ENCODE measurements around the gene RASA3.

The RASA3 gene

GRCh38 chr13:114055766-114056165 lies 76.7 kb downstream of the RASA3 start:
- DNase-seq (ENCODE audit: low read depth in 2 of 2): no peak

DNA sequence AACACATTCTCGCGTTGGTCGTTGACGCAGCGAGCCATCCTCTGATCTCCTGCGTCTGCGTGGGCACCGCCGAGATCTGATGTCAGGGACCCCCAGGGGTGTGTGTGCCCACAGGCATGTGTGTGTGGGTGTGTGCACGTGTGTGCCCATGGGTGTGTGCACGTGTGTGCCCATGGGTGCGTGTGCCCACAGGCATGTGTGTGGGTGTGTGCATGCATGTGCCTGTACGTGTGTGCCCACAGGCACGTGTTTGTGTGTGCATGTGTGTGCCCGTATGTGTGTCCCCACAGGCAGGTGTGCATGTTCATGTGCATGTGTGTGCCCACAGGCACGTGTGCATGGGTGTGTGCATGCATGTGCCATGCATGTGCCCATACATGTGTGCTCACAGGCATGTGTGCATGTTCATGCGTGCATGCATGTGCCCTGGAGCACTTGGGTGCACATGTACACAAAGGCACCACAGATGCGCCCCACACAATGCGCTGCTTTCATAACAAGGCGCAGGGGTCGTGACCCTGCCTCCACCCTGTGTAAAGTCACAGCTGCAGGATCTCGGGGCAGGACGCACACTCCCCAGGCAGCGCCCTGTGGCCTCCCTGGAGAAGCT lies 77.5 kb downstream of the RASA3 start:
- DNase-seq (ENCODE audit: low read depth in 2 of 2): no peak

- DNase-seq (ENCODE audit: low read depth in 2 of 2): no peak
These were observed 78.2 kb downstream of the RASA3 start for GRCh38 chr13:114054264-114054663.

DNA sequence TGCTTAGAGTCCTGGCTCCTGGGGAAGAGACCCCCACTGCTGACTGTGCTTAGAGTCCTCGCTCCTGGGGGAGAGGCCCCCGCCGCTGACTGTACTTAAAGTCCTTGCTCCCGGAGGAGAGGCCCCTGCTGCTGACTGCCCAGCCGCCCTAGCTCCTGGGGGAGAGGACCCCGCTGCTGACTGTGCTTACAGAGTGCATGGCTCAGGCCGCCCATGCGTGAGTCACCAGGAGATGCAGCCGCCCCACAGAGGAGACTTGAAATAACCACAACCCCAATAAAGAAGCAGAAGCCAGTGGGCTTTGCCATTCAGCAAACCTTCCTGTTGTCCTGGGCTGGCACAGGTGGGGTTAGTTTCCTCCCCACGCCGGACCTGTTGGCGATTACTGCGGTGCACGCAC lies 79.4 kb downstream of the RASA3 start:
- no peak for DNase-seq (ENCODE audit: low read depth in 2 of 2)

GRCh38 chr13:114050536-114051450 lies 81.6 kb downstream of the RASA3 start:
- DNase-seq (ENCODE audit: low read depth in 2 of 2): no peak

GRCh38 chr13:114049626-114050101 lies 82.8 kb downstream of the RASA3 start:
- DNase-seq (ENCODE audit: low read depth in 2 of 2): no peak

DNA sequence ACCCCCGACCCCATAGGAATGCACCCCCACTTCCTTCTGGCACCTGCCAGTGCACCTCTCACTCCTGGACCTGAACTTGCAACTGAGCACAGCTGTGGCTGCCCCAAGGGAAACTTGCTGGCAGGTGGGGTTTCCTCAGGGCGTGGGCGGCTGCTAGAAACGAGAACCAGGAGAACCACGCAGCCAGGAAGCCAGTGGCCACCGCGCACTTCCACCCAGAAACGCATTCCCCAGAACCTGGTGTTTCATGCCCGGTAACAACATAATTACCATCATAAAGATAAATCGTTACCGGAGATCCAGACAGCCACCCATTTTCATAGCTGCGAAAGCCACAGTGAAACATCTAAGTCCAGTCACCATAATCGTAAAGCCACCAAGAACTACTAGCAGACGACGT lies 83.4 kb downstream of the RASA3 start:
- DNase-seq (ENCODE audit: low read depth in 2 of 2): peak; percentile 26 to 28

DNA sequence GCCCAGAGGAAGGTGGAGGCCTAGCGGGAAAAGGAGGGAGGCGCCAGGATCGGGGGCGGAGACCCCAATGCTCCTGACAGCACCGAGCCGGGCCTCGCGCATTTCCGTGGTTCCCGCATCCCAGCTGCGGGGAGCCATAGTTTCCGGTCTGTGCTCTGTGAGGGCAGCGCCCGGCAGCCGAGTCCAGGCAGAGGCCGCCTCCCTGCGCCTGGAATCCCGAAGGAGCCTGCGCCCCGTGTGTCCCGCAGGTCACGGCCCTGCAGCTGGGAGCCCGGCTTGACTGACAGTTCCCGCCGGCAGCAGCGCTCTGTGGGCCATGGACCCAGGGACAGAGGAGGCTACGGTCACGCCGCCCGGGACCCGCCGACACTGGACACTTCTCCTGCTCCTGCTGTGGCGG lies 84.0 kb downstream of the RASA3 start:
- no peak for DNase-seq (ENCODE audit: low read depth in 2 of 2)

DNA sequence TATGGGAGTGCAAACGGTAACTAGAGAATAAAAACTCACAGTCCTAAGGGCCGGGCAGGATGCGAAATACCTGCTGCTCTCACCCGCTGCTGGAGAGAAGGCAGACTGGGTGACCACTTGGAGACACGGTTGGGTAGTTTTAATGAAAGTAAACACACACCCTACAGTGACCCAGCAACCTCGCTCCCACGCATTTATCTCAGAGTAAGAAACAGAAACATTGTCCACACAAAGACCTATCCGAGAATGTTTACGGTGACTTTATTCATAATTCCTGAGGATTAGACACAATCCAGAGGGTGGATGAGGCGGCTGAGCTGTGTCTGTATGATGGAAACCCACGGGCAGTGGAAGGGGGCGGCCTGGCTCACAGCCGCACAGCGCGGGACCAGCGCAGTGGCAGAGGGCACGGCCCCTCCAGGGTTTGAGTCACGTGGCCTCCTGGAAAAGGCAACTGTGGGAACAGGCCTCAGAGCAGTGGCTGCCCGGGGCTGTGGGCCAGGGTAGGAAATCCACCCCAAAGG lies 85.0 kb downstream of the RASA3 start:
- DNase-seq (ENCODE audit: low read depth in 2 of 2): no peak

DNA sequence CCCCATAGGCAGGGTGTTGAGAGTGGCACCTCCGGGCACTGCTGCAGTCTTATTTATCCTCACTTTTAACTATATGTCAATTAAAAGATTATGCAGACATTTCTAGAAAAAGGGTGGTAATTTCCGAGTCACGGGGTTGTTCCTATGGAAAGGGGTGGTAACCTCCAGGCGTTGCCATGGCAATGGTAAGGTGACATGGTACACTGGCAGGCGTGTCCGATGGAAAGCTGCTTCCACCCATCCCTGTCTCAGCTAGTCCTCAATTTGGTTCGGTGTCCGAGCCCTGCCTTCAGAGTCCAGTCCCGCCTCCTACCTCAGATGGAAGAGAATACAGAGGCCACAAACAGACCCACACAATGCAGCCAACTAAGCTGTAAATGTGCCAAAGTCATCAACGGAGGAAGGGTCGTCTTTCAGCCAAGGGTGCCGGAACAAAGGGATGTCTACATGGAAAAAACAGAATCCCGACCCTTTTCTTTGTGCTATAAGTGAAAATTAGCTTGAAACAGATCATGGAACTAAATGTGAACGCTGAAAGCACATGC lies 85.9 kb downstream of the RASA3 start:
- no peak for DNase-seq (ENCODE audit: low read depth in 2 of 2)

DNA sequence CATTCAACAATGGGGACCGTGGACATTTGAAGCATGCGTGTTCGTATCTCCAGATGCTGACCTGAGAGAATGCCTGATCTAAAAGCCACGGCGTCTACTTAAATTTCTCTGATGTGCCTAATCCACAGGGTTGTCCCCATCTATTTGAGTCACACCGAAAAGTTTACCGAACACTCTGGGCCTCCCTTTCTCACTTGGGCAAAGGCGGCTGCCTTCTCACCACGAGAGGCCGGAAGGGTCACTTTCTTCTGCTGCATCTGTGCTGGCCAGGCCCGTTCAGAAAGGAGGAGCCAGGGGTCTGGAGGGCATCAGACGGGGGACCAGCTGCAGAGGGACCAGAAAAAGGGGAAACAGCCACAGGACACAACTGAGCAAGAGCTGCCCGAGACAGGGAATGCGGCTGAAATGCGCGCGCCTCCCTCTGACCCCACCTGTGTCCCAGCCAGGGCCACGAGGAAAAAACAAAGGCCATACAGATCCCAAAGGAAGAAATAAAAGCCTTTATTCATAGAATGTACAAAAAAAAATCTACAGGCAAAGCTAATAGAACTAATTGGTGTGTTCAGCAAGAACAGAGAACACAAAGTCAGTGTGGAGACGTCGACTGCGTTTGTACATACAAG lies 87.2 kb downstream of the RASA3 start:
- DNase-seq (ENCODE audit: low read depth in 2 of 2): no peak

DNA sequence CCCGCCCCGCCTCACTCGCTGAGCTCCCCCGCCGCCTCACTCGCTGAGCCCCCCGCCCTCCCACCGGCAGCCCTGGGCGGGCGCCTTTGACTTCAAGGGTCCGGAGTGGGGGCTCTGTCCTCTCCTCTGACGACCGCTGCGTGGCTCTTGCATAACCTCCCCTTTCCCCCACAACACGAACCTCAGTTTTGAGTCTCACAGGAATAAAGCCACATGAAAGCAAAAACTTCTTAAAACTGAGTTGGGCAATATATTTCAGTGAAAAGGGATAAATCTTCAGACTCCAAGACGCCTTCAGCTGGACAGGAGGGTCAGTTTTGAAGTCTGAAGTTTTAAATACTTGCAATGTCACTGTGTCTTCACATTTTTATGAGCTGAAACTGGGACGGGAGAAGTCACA lies 87.9 kb downstream of the RASA3 start:
- no peak for DNase-seq (ENCODE audit: low read depth in 2 of 2)

DNA sequence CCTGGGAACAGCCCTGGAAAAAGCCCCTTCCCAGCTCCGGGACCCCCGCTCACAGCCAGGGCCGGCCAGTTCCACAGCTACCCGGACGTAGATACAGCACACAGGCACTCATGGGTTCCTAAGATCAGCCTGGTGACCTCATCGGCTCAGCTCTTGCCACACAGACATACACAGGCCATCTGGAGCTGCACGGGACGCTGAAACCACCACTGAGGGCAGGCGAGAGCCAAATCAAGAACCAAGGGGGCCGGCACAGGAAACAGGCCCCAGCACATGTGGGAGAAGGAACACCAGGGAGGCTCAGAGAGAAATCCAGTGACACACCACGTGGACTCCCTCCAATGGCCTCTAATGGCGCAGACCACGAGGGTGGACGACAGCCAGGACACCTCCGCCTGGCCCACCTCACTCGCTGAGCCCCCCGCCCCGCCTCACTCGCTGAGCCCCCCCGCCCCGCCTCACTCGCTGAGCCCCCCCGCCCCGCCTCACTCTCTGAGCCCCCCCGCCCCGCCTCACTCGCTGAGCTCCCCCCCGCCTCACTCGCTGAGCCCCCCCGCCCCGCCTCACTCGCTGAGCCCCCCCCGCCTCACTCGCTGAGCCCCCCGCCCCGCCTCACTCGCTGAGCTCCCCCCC lies 88.9 kb downstream of the RASA3 start:
- no peak for DNase-seq (ENCODE audit: low read depth in 2 of 2)

GRCh38 chr13:114042066-114042815 lies 90.2 kb downstream of the RASA3 start:
- DNase-seq (ENCODE audit: low read depth in 2 of 2): no peak

DNA sequence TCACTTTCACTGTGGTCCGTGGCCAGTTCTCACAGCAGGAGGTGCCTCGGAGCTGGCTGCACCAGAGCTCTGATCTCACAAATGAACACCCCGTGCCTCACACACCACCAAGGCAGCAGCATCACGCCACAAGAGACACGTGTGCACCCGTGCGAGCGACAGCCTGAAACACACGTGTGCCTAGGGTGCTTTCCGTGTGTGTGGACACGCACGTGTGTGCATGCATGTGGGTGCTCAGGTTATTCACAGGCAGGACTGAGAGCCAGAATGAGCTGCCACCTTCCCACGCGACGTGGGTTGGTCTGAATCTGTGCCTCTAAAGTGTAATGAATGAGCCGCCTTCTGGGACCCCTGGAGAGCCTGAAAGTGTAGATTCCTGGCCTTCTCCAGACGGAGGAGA lies 90.9 kb downstream of the RASA3 start:
- DNase-seq (ENCODE audit: low read depth in 2 of 2): no peak

DNA sequence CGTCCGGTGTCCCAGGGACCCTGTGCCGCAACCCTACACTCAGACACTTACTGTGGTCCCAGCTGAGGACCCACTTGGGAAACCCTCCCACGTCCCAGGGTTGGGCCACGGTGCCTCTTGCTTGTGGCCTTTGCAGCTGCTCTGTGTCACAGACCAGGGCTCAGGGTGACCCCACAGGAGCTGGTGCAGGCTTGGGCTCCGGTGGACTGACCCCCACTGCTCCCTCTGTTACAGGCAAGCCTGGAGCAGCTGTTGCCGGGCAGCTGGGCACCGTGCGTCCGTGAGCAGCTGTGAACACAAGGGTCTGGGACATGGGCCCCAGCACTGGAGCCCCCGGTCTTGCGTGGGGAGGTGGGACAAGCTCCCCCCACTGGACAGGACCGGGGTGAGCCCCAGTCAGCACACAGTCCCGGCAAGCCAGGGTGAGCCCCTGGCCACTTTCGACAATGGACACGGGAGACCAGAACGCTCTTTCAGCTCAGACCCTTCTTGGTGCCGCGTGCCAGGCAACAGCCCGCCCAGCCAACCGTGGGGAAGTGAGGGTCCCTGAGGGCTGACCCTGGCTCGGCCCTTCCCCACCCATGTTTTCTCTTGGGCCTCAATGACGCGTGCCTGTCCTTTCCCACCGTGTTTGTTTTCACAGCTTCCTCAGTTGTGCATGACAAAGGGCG lies 92.8 kb downstream of the RASA3 start:
- DNase-seq (ENCODE audit: low read depth in 2 of 2): no peak

GRCh38 chr13:114038900-114039299 lies 93.5 kb downstream of the RASA3 start:
- no peak for DNase-seq (ENCODE audit: low read depth in 2 of 2)

GRCh38 chr13:114038211-114038613 lies 94.2 kb downstream of the RASA3 start:
- no peak for DNase-seq (ENCODE audit: low read depth in 2 of 2)

DNA sequence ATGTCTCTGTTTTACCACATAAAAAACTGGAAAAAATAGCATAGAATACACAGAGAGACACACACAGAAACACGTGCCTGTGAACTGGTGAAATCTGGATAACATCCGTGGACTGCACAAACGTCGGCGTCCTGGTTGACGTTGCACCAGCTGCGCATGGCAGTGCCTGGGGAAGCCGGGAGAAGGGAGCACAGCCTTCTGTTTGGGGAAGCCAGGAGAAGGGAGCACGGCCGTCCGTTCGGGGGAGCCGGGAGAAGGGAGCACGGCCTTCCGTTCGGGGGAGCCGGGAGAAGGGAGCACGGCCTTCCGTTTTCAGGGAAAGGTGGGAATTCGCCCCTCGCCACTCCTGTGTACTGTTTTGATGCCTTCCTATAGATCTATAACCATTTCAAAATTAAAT lies 94.7 kb downstream of the RASA3 start:
- no peak for DNase-seq (ENCODE audit: low read depth in 2 of 2)
